Mucosa of descending colon (tissue), 3 donors: Measurements from ENCODE around the gene ETS1. TPM values are rescaled to one million over a fixed set of nuclear protein-coding genes. Genes with fewer than 3 reads are reported as not detected.

Experiments
- ATAC-seq: fragments of 200-7000 bp; cut with Tn5 transposase; one replicate; pipeline ENCODE4 v1.9.1; 2020; ENCODE audit warnings: mild to moderate bottlenecking, moderate library complexity
- DNase-seq, 3 donors: peaks; one replicate each; pipeline ENCODE4 v3.0.0-alpha.2; 2020
- H3K36me3 ChIP-seq: fragments of 200-600 bp; one replicate; pipeline ENCODE4 v1.8.0; 2021; ENCODE audit warnings: low read depth, mild to moderate bottlenecking
- H3K4me1 ChIP-seq: fragments of 200-600 bp; one replicate; pipeline ENCODE4 v1.8.0; 2021; ENCODE audit warnings: low read depth, mild to moderate bottlenecking
- H3K4me3 ChIP-seq: fragments of 200-600 bp; one replicate; pipeline ENCODE4 v1.8.0; 2021; ENCODE audit warnings: mild to moderate bottlenecking
- H3K9me3 ChIP-seq: fragments of 200-600 bp; one replicate; pipeline ENCODE4 v1.8.0; 2021; ENCODE audit warnings: mild to moderate bottlenecking
- CTCF ChIP-seq: fragments of 200-600 bp; IDR thresholded peaks from one replicate; pipeline ENCODE4 v1.8.0; 2022; ENCODE audit warnings: antibody characterized with exemption, mild to moderate bottlenecking
- intact Hi-C, 2 donors: fragments of 100-400 bp; cut with DNase I in 1 of 2; cut with micrococcal nuclease in 1 of 2; formaldehyde crosslinking; loops; one replicate each; pipeline versions ENCODE4 v1.11.0 to v1.11.1; 2022; cut with DNase I, micrococcal nuclease
- total RNA-seq, 3 donors: library from RNA; stranded (reverse); fragmentation: NEBNext Ultra II Directional in 2 of 3; extraction: Animal tissue kit (Norgen Biotek cat#: 25700) in 2 of 3; gene quantifications; one replicate each; pipeline versions ENCODE4 v1.2.1 to v1.2.4, GENCODE V29; 2021 to 2023
- donor health status: DM: no; HTN: no; CAD: no; lungs with moderate emphysema.
- donor health status: DM: no; HTN: no; CAD: no.
- donor health status: DM: no; HTN: yes; CAD: no.

The ETS1 gene
- total RNA-seq, 3 donors from 2014 or later, result 36.5 to 41.2 (median 38.6) TPM

DNA sequence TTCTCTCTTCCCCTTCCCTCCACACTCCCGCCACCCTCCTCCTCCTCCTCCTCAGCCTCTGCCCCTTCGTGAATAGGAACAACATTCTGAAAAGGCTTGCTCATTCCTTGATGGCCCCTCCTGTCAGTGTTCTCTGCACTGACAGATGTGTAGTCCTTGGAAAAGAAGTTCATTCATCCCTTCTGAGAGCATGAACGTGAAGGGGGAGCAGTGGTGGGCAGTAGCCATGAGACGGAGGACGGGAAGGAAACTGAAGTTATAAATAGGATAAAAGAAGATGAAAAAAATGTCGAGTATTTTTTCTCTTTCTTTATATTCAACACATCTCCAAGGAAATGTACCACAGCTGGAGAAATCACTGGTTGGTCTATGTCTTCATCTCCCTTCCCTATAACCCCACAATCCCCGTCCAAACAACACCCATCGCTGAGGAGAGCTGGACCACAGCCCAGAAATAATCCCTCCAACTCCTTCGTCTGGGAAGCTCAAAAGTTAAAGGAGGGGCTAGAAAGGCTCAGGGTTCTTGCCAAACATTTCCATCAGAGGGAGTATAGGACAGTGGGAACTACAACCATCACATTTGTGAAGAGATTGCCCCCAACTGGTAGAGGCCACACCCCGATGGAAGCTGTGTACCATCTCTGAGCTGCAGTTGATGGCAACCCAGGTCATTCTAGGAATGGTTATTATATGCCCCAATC is 33.5 kb downstream of the ETS1 start:
- Histone ChIP-seq H3K9me3 (no peaks in the 10 kb centered on the region), H3K36me3 (no peaks in the 10 kb centered on the region), H3K4me3 (no peak overlapping the region), H3K4me1 (no peaks in the 10 kb centered on the region)
- intact Hi-C loops, result no loop called here
- no peak for DNase-seq
- no peak for TF ChIP-seq CTCF
- ATAC-seq, result no peak

GRCh38 chr11:128552783-128553661 is 34.3 kb downstream of the ETS1 start:
- ATAC-seq, result peak; percentile 47
- H3K9me3 ChIP-seq, result no peaks in the 10 kb centered on the region
- no peaks in the 10 kb centered on the region for H3K36me3 ChIP-seq
- H3K4me1 ChIP-seq, result peaks cover 5% of the 10 kb centered on the region
- TF ChIP-seq CTCF, result no peak
- no peak for DNase-seq
- no peak overlapping the region for H3K4me3 ChIP-seq
- intact Hi-C loops, result no loop called here

DNA sequence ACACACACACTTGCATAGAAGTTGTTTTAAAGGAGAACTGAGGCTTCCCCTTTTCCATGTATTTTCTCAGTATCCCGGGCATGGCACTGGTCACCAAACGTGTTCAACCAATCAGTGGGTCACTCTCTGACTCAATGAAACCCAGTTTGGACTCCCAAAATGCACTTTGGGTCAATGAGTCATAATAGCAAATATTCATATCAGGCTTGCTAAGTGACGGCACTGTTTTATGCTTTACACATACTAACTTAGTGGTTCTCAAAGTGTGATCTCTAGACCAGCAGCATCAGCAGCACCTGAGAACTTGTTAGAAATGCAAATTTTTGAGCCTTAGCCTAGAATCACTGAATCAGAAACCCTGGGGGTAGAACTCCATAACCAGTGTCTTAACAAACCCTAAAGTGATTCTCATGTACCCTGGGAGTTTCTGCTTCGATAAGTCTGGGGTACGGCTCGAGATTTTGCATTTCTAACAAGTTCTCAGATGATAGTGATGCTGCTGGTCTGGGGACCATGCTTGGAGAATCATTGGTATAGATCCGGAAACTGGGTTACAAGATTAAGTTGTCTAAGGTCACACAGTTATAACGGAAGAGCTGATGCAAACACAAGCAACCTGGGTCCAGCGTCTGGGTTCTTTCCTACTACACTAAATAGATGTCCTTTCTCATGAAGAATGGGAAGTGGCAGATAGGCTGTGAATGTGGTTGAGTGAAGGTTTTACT is 35.6 kb downstream of the ETS1 start:
- Histone ChIP-seq H3K9me3 (no peaks in the 10 kb centered on the region), H3K4me1 (peaks cover 6% of the 10 kb centered on the region), H3K4me3 (no peak overlapping the region), H3K36me3 (no peaks in the 10 kb centered on the region)
- intact Hi-C loops, result no loop called here
- peak; percentile 30 for ATAC-seq
- TF ChIP-seq CTCF, result no peak
- DNase-seq, result no peak

DNA sequence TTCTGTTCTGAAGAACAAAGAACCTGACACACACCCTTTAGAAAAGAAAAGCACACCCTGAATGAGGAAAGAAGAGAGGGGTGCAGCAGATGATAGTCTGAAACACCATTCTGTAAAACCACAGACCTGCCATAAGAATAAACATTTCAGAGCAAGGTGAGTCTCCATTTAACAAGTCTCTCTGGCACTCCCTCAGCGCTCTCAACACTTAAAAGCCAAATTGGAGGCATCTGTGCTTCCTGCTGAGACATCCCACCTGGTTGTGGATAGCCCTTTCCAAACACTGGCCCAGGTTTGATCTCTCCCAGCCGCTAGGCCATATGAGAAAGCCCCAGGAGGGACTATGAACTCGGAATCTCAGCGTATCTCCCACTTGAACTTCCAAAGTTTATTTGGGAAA is 36.3 kb downstream of the ETS1 start:
- Histone ChIP-seq H3K4me3 (no peak overlapping the region), H3K36me3 (no peaks in the 10 kb centered on the region), H3K9me3 (no peaks in the 10 kb centered on the region), H3K4me1 (peaks cover 6% of the 10 kb centered on the region)
- ATAC-seq (no peak), DNase-seq (no peak)
- intact Hi-C loops, result no loop called here
- no peak for TF ChIP-seq CTCF

DNA sequence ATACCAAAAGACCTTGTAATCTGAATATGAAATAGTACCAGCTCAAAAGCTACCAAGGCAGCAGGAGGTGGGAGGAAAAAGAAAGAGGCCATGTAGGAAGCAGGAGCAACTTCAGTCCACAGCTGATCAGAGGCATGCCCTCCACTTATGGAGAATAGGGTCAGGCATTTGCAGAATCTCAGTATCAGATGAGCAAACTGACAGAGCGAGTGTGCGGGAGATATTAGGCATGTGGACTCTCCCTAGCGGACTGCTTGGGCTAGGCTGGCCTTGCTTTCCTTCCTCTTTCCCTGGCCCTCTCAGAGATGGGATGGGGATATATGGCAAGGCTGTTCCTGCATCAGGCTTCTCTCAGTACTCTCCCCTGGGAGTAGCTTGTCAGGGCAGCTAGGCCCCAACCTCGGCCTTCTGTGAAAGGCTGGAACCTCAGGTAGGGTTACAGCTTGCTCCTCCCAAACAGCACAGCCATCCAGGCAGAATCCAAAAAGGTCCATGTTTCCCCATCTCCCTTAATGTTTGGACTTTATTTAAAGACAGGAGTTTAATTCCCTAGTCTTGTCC is 37.0 kb downstream of the ETS1 start:
- intact Hi-C loops, result no loop called here
- Histone ChIP-seq H3K36me3 (no peaks in the 10 kb centered on the region), H3K4me3 (no peak overlapping the region), H3K4me1 (peaks cover 6% of the 10 kb centered on the region), H3K9me3 (no peaks in the 10 kb centered on the region)
- TF ChIP-seq CTCF, result no peak
- DNase-seq (no peak), ATAC-seq (no peak)
